Kidney epithelial cell (primary cell): ENCODE results near the gene MAGEE2. TPM values are rescaled to one million over a fixed set of nuclear protein-coding genes. Genes with fewer than 3 reads are reported as not detected.
A peak's percentile ranks its signal among the peaks of the same experiment; 100 is the strongest.
"Not testable (repeated sequence)": the region's sequence is repeated elsewhere in the genome, so short reads cannot be mapped to it uniquely, and the experiment has no call there.

Experiments used
- DNase-seq: peaks from one replicate; pipeline ENCODE4 v3.0.0-alpha.2; 2010; ENCODE audit warnings: low read depth
- H3K27me3 ChIP-seq: 2 replicates; pipeline ENCODE4 v1.6.0; 2011; ENCODE audit warnings: low read length; ENCODE audit not compliant: control insufficient read depth, insufficient read depth
- H3K36me3 ChIP-seq: 2 replicates; pipeline ENCODE4 v1.5.1; 2011; ENCODE audit warnings: low read length; ENCODE audit not compliant: control insufficient read depth, insufficient read depth
- H3K4me3 ChIP-seq: 2 replicates; pipeline ENCODE4 v1.5.1; 2011; ENCODE audit warnings: low read depth, mild to moderate bottlenecking, control low read depth, low read length
- CTCF ChIP-seq: IDR thresholded peaks from 2 replicates; pipeline ENCODE4 v1.5.1; 2011; ENCODE audit warnings: mild to moderate bottlenecking, moderate library complexity, low read length, control low read depth, inconsistent platforms; ENCODE audit not compliant: insufficient read depth, poor library complexity, severe bottlenecking
- total RNA-seq: library from RNA; depleted of rRNA; stranded (reverse); fragments of >200 nt; gene quantifications from 2 replicates; pipeline ENCODE4 v1.2.3, GENCODE V29; 2015

MAGEE2 gene
- total RNA-seq = 0.17 TPM in 1 of 2 replicates, not detected in the other

DNA sequence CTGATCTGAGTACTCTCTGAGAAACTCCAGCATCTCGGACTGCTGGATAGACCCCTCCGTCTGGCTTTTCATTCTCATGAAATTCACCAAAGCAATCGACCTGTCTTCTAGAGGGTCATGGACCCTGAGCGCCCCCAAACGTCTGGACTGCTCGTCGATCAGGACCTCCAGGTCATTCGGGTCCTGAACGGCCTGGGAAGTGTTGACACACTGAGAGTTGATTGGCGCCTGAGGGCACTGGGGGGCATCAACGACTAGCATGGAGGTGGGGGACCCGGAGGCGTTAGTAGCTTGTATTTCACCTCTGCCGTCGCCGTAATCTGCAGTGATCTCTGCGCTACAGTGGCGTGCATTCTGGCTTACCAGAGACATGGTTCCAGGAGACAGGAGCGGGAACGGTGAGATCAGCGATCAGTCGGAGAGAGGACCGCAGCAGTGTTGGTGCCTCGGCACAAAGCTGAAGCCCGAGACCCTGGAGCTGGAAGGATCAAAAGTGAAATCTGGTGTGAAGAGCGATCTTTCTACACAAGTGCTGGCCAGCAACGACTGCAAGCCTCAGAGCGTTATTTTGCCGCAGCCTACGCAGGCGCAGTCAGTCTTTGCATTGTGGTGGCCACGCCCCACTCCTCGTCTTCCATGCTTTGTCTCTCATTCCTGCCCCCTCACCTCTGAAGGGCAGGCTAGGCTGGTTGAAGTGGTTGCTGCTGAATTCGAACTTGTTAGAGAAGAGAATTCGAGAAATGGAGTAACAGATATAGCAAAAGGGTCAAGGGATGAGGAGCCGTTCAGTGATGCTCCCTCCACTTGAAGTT lies at the start of gene MAGEE2:
Gene MAGEE2, minus strand, starts transcription at position 575 of the 812 bp plus-strand sequence. Its CDS starts 203 bp downstream, at position 372.
- H3K27me3 ChIP-seq = no peaks in the 10 kb centered on the region
- TF ChIP-seq CTCF = no peak
- no peaks in the 10 kb centered on the region for H3K36me3 ChIP-seq
- no peak within 1 kb of the TSS for H3K4me3 ChIP-seq
- DNase-seq = no peak

DNA sequence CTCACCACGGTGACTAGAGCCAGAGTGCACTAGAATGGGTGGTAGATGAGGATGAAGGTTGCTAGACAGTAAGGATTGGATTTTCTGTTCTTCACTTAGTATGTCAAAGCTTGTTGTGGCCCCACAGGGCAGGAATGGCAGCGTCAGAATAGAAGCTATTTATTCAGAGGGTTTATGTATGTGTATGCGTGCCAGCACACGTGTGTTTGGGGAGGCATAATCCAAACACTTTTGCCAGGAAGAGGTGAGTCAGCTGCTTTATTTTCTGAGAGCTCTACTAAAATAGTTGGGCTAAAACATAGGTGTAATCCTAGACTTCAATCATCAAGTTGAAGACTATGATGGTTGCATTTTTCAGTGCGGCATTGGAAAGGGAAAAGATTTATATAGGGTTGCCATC lies 1.2 kb upstream of the MAGEE2 start:
- DNase-seq = no peak
- H3K36me3 ChIP-seq = no peaks in the 10 kb centered on the region

GRCh38 chrX:75781611-75782010 lies 3.4 kb downstream of the MAGEE2 start:
- no peak for DNase-seq
- Histone ChIP-seq H3K36me3 (no peaks in the 10 kb centered on the region), H3K4me3 (no peak overlapping the region), H3K27me3 (no peaks in the 10 kb centered on the region)
- TF ChIP-seq CTCF = no peak

More for the DNA sequence above, 1.2 kb upstream of the MAGEE2 start:
- no peaks in the 10 kb centered on the region for H3K27me3 ChIP-seq
- no peak for TF ChIP-seq CTCF
- no peak overlapping the region for H3K4me3 ChIP-seq

DNA sequence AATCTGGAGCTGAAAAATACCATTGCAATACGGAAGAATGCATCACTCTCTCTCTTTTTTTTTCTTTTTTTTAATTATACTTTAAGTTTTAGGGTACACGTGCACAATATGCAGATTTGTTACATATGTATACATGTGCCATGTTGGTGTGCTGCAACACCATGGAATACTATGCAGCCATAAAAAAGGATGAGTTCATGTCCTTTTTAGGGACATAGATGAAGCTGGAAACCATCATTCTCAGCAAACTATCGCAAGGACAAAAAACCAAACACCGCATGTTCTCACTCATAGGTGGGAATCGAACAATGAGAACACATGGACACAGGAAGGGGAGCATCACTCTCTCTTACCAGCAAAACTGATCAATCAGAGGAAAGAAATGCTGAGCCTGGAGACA lies 17.0 kb downstream of the MAGEE2 start:
- DNase-seq, H3K27me3 ChIP-seq, H3K4me3 ChIP-seq, H3K36me3 ChIP-seq: not testable (repeated sequence)

DNA sequence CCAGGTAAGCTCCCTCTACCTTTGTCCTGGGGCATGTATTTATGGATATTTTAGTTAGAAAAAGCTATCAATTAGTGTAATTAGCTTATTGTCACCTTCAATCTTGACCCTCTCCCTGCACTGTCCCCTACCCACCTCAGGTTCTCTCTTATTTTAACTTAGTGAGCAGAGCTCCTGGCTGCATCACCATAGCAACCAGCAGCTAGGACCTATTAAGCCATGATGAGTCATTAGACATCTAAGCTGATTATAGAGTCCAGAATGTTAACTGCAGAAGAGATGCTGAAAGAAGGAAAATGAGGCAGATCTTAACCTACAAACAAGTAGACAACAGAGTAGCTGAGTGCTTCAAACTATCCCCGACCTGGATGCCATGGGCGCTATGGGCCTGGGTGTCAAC lies 36.6 kb downstream of the MAGEE2 start:
- DNase-seq = no peak
- H3K36me3 ChIP-seq = no peaks in the 10 kb centered on the region
- no peak overlapping the region for H3K4me3 ChIP-seq
- no peaks in the 10 kb centered on the region for H3K27me3 ChIP-seq
- TF ChIP-seq CTCF = no peak

- Histone ChIP-seq H3K27me3 (no peaks in the 10 kb centered on the region), H3K4me3 (peak overlapping the region; percentile 50), H3K36me3 (no peaks in the 10 kb centered on the region)
- no peak for DNase-seq
- TF ChIP-seq CTCF = no peak
Observed at GRCh38 chrX:75746891-75747639, 38.0 kb downstream of the MAGEE2 start.
